K562 (cell line): ENCODE measurements around the gene HRC. TPM values are rescaled to one million over a fixed set of nuclear protein-coding genes. Genes with fewer than 3 reads are reported as not detected.

ENCODE experiments used
- BHLHE40 ChIP-seq: IDR thresholded peaks from 2 replicates; pipeline ENCODE4 v1.6.1; 2011; ENCODE audit warnings: low read length, improper control_type of control experiment
- EP400 ChIP-seq: fragments of 450-650 bp; IDR thresholded peaks from 2 replicates; pipeline ENCODE4 v1.6.1; 2017; ENCODE audit warnings: antibody characterized with exemption, mild to moderate bottlenecking, moderate library complexity
- ERF ChIP-seq: fragments of 450-650 bp; formaldehyde crosslinking; IDR thresholded peaks from 2 replicates; pipeline ENCODE4 v1.4.0; 2020; ENCODE audit warnings: mild to moderate bottlenecking, mixed read lengths
- HDAC1 ChIP-seq, 2 experiments: fragments of 450-650 bp; IDR thresholded peaks; 2 replicates each; pipeline ENCODE4 v1.6.1; 2016 to 2017; ENCODE audit warnings: inconsistent platforms in 1 of 2, mild to moderate bottlenecking in 1 of 2, moderate library complexity in 1 of 2
- JUND ChIP-seq, 2 experiments: IDR thresholded peaks; 2 replicates in 1 of 2; 3 replicates in 1 of 2; pipeline ENCODE4 v1.6.1; 2011; ENCODE audit warnings: borderline replicate concordance in 2 of 2, low read depth in 2 of 2, low read length in 2 of 2, improper control_type of control experiment in 1 of 2, missing biosample characterization in 1 of 2, missing genetic modification characterization in 1 of 2, missing genetic modification reagents in 1 of 2
- LARP7 ChIP-seq: fragments of 450-650 bp; IDR thresholded peaks from 2 replicates; pipeline ENCODE4 v1.6.1; 2016
- MAZ ChIP-seq, 2 experiments: fragments of 450-650 bp in 1 of 2; sonication (generic) in 1 of 2; formaldehyde crosslinking; IDR thresholded peaks in 1 of 2; conservative IDR thresholded peaks in 1 of 2; 2 replicates each; pipeline versions ENCODE4 v1.4.0 to v1.5.0; 2020; ENCODE audit warnings: mild to moderate bottlenecking in 1 of 2, missing genetic modification reagents in 1 of 2
- PHB2 ChIP-seq: fragments of 450-650 bp; IDR thresholded peaks from 2 replicates; pipeline ENCODE4 v1.6.1; 2017; ENCODE audit warnings: low read depth
- TCF7L2 ChIP-seq: fragments of 150-350 bp; IDR thresholded peaks from 2 replicates; pipeline ENCODE4 v1.6.1; 2016; ENCODE audit warnings: low read depth, mild to moderate bottlenecking, low read length, moderate library complexity
- TSHZ1 ChIP-seq: fragments of 250-450 bp; sonication (Bioruptor Pico); IDR thresholded peaks from 2 replicates; pipeline ENCODE4 v1.4.0; 2020; ENCODE audit warnings: mild to moderate bottlenecking, moderate library complexity
- U2AF1 ChIP-seq: fragments of 200-400 bp; formaldehyde crosslinking; optimal IDR thresholded peaks from 2 replicates; pipeline ENCODE3; 2017; ENCODE audit warnings: mild to moderate bottlenecking, low read depth, low read length, moderate library complexity
- ZBTB26 ChIP-seq: fragments of 450-650 bp; formaldehyde crosslinking; IDR thresholded peaks from 2 replicates; pipeline ENCODE4 v1.4.0; 2022; ENCODE audit warnings: missing genetic modification characterization
- ZFX ChIP-seq: sonication (generic); formaldehyde crosslinking; IDR thresholded peaks from 2 replicates; pipeline ENCODE4 v1.8.0; 2022; ENCODE audit warnings: mild to moderate bottlenecking, missing genetic modification reagents, moderate library complexity
- ZNF263 ChIP-seq: sonication (generic); formaldehyde crosslinking; IDR thresholded peaks from 2 replicates; pipeline ENCODE4 v1.8.0; 2022; ENCODE audit warnings: mild to moderate bottlenecking, missing genetic modification reagents, borderline replicate concordance
- ZNF717 ChIP-seq: fragments of 250-450 bp; sonication (Bioruptor Pico); IDR thresholded peaks from 2 replicates; pipeline ENCODE4 v1.5.0; 2021
- polyA plus RNA-seq, 8 experiments: library from polyadenylated mRNA; depleted of rRNA in 4 of 8; stranded (reverse) in 5 of 8; unstranded in 3 of 8; fragments of >200 nt; fragmentation: Nextera tagmentation in 2 of 8; fragmentation: Illumina TruSeq in 1 of 8; extraction: Ambion mirVana in 2 of 8; extraction: Trizol in 1 of 8; gene quantifications; 2 replicates each; pipeline versions ENCODE4 v1.2.1 to v1.2.3, GENCODE V29; 2011 to 2014; ENCODE audit warnings: inconsistent platforms in 1 of 8, missing spikeins in 1 of 8
- total RNA-seq, 7 experiments: library from RNA; depleted of rRNA in 6 of 7; stranded (reverse); fragments of >200 nt in 6 of 7; fragmentation: Illumina TruSeq in 2 of 7; extraction: Trizol in 2 of 7; gene quantifications; 2 replicates each; pipeline versions ENCODE4 v1.2.1 to v1.2.3, GENCODE V29; 2011 to 2021; ENCODE audit warnings: low replicate concordance in 1 of 7
- TF ChIP-seq, protein P1 (sequence below): fragments of 450-650 bp; formaldehyde crosslinking; IDR thresholded peaks from 2 replicates; pipeline ENCODE4 v1.4.0; 2020; ENCODE audit warnings: mild to moderate bottlenecking, moderate library complexity
- TF ChIP-seq, protein P2 (sequence below): sonication (generic); formaldehyde crosslinking; IDR thresholded peaks from 2 replicates; pipeline ENCODE4 v1.8.0; 2022; ENCODE audit warnings: missing genetic modification reagents, mild to moderate bottlenecking, moderate library complexity, borderline replicate concordance
- TF ChIP-seq, protein P3 (sequence below): fragments of 450-650 bp; IDR thresholded peaks from 2 replicates; pipeline ENCODE4 v1.6.1; 2016; ENCODE audit warnings: antibody characterized with exemption

HRC gene
- total and polyA plus RNA-seq, 9 of the 15 experiments (the other 6 are each of a cell fraction or from before 2014, with no cell fraction given): 0.66 to 18.7 (median 13.1) TPM

DNA sequence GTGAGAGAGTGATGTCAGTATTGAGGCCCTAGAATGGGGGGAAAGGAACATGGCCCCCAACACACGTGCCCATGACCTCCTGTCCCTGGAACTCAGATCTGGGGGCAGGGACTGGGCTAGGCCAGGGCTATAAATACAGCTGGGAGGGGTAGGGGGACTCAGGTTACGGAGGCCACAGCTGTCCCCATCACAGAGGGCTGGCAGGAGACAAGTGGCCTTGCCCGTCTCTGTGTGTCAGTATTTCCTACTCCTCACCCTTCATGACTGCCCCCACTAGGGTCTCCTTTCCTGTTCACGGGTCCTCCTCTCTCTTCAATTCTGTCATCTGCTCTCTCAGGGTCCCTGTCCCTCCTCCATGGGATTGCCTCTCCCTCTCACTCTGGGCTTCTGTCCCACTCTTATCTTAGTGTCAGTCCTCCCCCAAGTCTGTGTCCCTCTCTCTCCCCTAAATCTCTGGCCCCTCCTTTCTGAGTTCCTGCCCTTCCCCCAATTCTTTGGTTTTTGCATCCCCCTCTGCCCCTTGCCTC, 687 bp upstream of the HRC start (continued):
- TF ChIP-seq EP400 (peak; percentile 1; the same call in 1 of the 2 replicates), ZBTB26 (CRISPR knock-in tag) (peak; percentile 51; the same call in 1 of the 2 replicates), ZNF717 (CRISPR knock-in tag) (no peak), LARP7 (no peak), TSHZ1 (CRISPR knock-in tag) (no peak), PHB2 (0 out of 2 replicates have a peak, but pooled peaks have one; percentile 7), U2AF1 (no peak), MAZ (CRISPR knock-in tag; conservative IDR thresholded peaks at IDR 0.05 in 1 of 2, IDR thresholded peaks at IDR 0.05 in 1 of 2) (peak; percentile 14 to 44; a peak in 2 of 4 replicates), HDAC1 (IDR thresholded peaks at IDR 0.05) (peak in 1 of 2 experiments; percentile 38; a peak in 2 of 4 replicates), JUND (IDR thresholded peaks at IDR 0.05; ENCODE audit: borderline replicate concordance, low read depth, low read length) (0 out of 2 replicates have a peak, but pooled peaks have one; percentile 8), JUND (tag; IDR thresholded peaks at IDR 0.05; ENCODE audit: borderline replicate concordance, low read depth, low read length) (no peak; the same call in 2 of the 3 replicates), ZFX (peak; percentile 0; the same call in 1 of the 2 replicates), ZNF263 (peak; percentile 81), ERF (no peak), BHLHE40 (peak; percentile 79), TCF7L2 (0 out of 2 replicates have a peak, but pooled peaks have one; percentile 13)
- TF ChIP-seq, protein P1, sequence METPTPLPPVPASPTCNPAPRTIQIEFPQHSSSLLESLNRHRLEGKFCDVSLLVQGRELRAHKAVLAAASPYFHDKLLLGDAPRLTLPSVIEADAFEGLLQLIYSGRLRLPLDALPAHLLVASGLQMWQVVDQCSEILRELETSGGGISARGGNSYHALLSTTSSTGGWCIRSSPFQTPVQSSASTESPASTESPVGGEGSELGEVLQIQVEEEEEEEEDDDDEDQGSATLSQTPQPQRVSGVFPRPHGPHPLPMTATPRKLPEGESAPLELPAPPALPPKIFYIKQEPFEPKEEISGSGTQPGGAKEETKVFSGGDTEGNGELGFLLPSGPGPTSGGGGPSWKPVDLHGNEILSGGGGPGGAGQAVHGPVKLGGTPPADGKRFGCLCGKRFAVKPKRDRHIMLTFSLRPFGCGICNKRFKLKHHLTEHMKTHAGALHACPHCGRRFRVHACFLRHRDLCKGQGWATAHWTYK: peak; percentile 40; the same call in 1 of the 2 replicates
- TF ChIP-seq, protein P2, sequence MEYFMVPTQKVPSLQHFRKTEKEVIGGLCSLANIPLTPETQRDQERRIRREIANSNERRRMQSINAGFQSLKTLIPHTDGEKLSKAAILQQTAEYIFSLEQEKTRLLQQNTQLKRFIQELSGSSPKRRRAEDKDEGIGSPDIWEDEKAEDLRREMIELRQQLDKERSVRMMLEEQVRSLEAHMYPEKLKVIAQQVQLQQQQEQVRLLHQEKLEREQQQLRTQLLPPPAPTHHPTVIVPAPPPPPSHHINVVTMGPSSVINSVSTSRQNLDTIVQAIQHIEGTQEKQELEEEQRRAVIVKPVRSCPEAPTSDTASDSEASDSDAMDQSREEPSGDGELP (CRISPR knock-in tag): peak; percentile 92; the same call in 1 of the 2 replicates
- TF ChIP-seq, protein P3, sequence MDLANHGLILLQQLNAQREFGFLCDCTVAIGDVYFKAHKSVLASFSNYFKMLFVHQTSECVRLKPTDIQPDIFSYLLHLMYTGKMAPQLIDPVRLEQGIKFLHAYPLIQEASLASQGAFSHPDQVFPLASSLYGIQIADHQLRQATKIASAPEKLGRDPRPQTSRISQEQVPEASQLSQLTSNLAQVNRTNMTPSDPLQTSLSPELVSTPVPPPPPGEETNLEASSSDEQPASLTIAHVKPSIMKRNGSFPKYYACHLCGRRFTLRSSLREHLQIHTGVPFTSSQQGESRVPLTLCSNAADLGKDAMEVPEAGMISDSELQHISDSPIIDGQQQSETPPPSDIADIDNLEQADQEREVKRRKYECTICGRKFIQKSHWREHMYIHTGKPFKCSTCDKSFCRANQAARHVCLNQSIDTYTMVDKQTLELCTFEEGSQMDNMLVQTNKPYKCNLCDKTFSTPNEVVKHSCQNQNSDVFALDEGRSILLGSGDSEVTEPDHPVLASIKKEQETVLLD: peak; percentile 74; the same call in 1 of the 2 replicates
